Muscle layer of colon (tissue), 2 donors: Measurements from ENCODE around the gene FBXO21.

Experiments used
- H3K27ac ChIP-seq: one replicate; pipeline ENCODE4 v1.7.0; 2013; ENCODE audit warnings: low read depth, mild to moderate bottlenecking, low read length, moderate library complexity
- H3K27me3 ChIP-seq, 2 donors: one replicate each; pipeline ENCODE4 v1.7.0; 2013; ENCODE audit warnings: low read length in 2 of 2, mild to moderate bottlenecking in 2 of 2; ENCODE audit not compliant: insufficient read depth in 2 of 2, control insufficient read depth in 1 of 2
- H3K36me3 ChIP-seq: one replicate; pipeline ENCODE4 v1.7.0; 2013; ENCODE audit warnings: mild to moderate bottlenecking, low read length; ENCODE audit not compliant: insufficient read depth
- H3K4me1 ChIP-seq: one replicate; pipeline ENCODE4 v1.7.0; 2013; ENCODE audit warnings: mild to moderate bottlenecking, low read length; ENCODE audit not compliant: insufficient read depth
- H3K4me3 ChIP-seq, 2 donors: one replicate each; pipeline ENCODE4 v1.7.0; 2013; ENCODE audit warnings: low read length in 2 of 2, low read depth in 1 of 2, mild to moderate bottlenecking in 1 of 2, moderate library complexity in 1 of 2
- H3K9ac ChIP-seq: one replicate; pipeline ENCODE4 v1.7.0; 2013; ENCODE audit warnings: low read length
- H3K9me3 ChIP-seq: one replicate; pipeline ENCODE4 v1.7.0; 2013; ENCODE audit warnings: mild to moderate bottlenecking, low read length
- donor health status: abdominal sarcoma.
- donor health status: Adenocarcinoma of cecum.

FBXO21 gene

GRCh38 chr12:117216686-117217085 lies 26.4 kb upstream of the FBXO21 start:
- Histone ChIP-seq H3K9ac (no peak overlapping the region), H3K4me3 (no peak overlapping the region), H3K4me1 (no peaks in the 10 kb centered on the region), H3K36me3 (no peaks in the 10 kb centered on the region), H3K27ac (no peak overlapping the region), H3K9me3 (no peaks in the 10 kb centered on the region), H3K27me3 (peaks cover 0 to 8% of the 10 kb centered on the region in 2 donors)

- Histone ChIP-seq H3K36me3 (no peaks in the 10 kb centered on the region), H3K27me3 (peaks cover 0 to 8% of the 10 kb centered on the region in 2 donors), H3K4me3 (no peak overlapping the region)
Observed at GRCh38 chr12:117214797-117215196, 24.5 kb upstream of the FBXO21 start.

GRCh38 chr12:117213295-117213808 lies 23.1 kb upstream of the FBXO21 start:
- Histone ChIP-seq H3K9me3 (no peaks in the 10 kb centered on the region), H3K27ac (no peak overlapping the region), H3K4me3 (no peak overlapping the region), H3K9ac (no peak overlapping the region), H3K36me3 (no peaks in the 10 kb centered on the region), H3K27me3 (peaks cover 0 to 4% of the 10 kb centered on the region in 2 donors), H3K4me1 (no peaks in the 10 kb centered on the region)

More at GRCh38 chr12:117214797-117215196, 24.5 kb upstream of the FBXO21 start:
- Histone ChIP-seq H3K9me3 (no peaks in the 10 kb centered on the region), H3K9ac (no peak overlapping the region), H3K27ac (no peak overlapping the region), H3K4me1 (no peaks in the 10 kb centered on the region)

- no peak overlapping the region for H3K4me3 ChIP-seq
- H3K27me3 ChIP-seq, result peaks cover 0 to 2% of the 10 kb centered on the region in 2 donors
- H3K9ac ChIP-seq, result no peak overlapping the region
- no peaks in the 10 kb centered on the region for H3K9me3 ChIP-seq
- H3K27ac ChIP-seq, result no peak overlapping the region
- no peaks in the 10 kb centered on the region for H3K36me3 ChIP-seq
- no peaks in the 10 kb centered on the region for H3K4me1 ChIP-seq
Observed at GRCh38 chr12:117212563-117213190, 22.4 kb upstream of the FBXO21 start.

GRCh38 chr12:117210266-117210918 lies 20.1 kb upstream of the FBXO21 start:
- Histone ChIP-seq H3K4me1 (no peaks in the 10 kb centered on the region), H3K4me3 (no peak overlapping the region), H3K9ac (no peak overlapping the region), H3K27ac (no peak overlapping the region), H3K27me3 (no peaks in the 10 kb centered on the region), H3K36me3 (no peaks in the 10 kb centered on the region), H3K9me3 (no peaks in the 10 kb centered on the region)

GRCh38 chr12:117209626-117210025 lies 19.4 kb upstream of the FBXO21 start:
- Histone ChIP-seq H3K9ac (no peak overlapping the region), H3K27ac (no peak overlapping the region), H3K4me1 (no peaks in the 10 kb centered on the region), H3K27me3 (no peaks in the 10 kb centered on the region), H3K36me3 (no peaks in the 10 kb centered on the region), H3K9me3 (no peaks in the 10 kb centered on the region), H3K4me3 (no peak overlapping the region)

GRCh38 chr12:117208811-117209455 lies 18.7 kb upstream of the FBXO21 start:
- Histone ChIP-seq H3K36me3 (no peaks in the 10 kb centered on the region), H3K4me1 (no peaks in the 10 kb centered on the region), H3K27ac (no peak overlapping the region), H3K9ac (no peak overlapping the region), H3K27me3 (no peaks in the 10 kb centered on the region), H3K9me3 (no peaks in the 10 kb centered on the region), H3K4me3 (no peak overlapping the region)

- Histone ChIP-seq H3K4me1 (no peaks in the 10 kb centered on the region), H3K9ac (no peak overlapping the region), H3K36me3 (no peaks in the 10 kb centered on the region), H3K27me3 (no peaks in the 10 kb centered on the region), H3K4me3 (no peak overlapping the region), H3K9me3 (no peaks in the 10 kb centered on the region), H3K27ac (no peak overlapping the region)
Observed at GRCh38 chr12:117208206-117208605, 17.9 kb upstream of the FBXO21 start.

- no peaks in the 10 kb centered on the region for H3K36me3 ChIP-seq
- H3K4me1 ChIP-seq, result no peaks in the 10 kb centered on the region
- H3K9me3 ChIP-seq, result no peaks in the 10 kb centered on the region
- H3K9ac ChIP-seq, result no peak overlapping the region
- H3K27me3 ChIP-seq, result no peaks in the 10 kb centered on the region
- H3K27ac ChIP-seq, result no peak overlapping the region
- H3K4me3 ChIP-seq, result no peak overlapping the region
Observed at GRCh38 chr12:117207675-117208074, 17.4 kb upstream of the FBXO21 start.

- H3K9me3 ChIP-seq, result no peaks in the 10 kb centered on the region
- peaks cover 0 to 6% of the 10 kb centered on the region in 2 donors for H3K27me3 ChIP-seq
- no peak overlapping the region for H3K27ac ChIP-seq
- no peak overlapping the region for H3K9ac ChIP-seq
- no peaks in the 10 kb centered on the region for H3K36me3 ChIP-seq
- no peak overlapping the region for H3K4me3 ChIP-seq
- H3K4me1 ChIP-seq, result no peaks in the 10 kb centered on the region
Observed at GRCh38 chr12:117202556-117202955, 12.3 kb upstream of the FBXO21 start.

- no peak overlapping the region for H3K4me3 ChIP-seq
- no peaks in the 10 kb centered on the region for H3K9me3 ChIP-seq
- no peaks in the 10 kb centered on the region for H3K36me3 ChIP-seq
- no peaks in the 10 kb centered on the region for H3K4me1 ChIP-seq
- H3K27ac ChIP-seq, result no peak overlapping the region
- no peak overlapping the region for H3K9ac ChIP-seq
- H3K27me3 ChIP-seq, result peaks cover 0 to 6% of the 10 kb centered on the region in 2 donors
Observed at GRCh38 chr12:117202033-117202432, 11.8 kb upstream of the FBXO21 start.
